ENCODE results near the gene CHST10.

DNA sequence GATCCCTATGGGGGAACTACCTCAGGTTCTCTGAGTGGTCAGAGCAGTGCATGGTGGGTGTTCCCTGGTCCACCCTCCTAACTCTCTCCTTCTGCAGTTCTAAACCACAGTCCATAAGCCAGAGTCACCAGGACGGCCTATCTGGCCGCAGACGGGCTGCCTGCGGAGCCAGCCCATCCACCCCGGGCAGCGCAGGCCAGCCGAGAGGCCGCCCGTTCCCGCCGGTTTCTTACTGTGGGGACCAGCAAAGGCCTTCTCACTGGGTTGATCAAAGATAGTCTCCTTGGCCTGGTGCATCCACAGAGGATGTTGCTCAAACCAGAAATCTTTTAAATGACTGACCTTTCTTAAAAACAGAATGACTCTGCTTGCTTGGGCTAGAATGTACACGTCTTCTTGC lies 9.6 kb upstream of the CHST10 start:
- TF ChIP-seq, protein P1, sequence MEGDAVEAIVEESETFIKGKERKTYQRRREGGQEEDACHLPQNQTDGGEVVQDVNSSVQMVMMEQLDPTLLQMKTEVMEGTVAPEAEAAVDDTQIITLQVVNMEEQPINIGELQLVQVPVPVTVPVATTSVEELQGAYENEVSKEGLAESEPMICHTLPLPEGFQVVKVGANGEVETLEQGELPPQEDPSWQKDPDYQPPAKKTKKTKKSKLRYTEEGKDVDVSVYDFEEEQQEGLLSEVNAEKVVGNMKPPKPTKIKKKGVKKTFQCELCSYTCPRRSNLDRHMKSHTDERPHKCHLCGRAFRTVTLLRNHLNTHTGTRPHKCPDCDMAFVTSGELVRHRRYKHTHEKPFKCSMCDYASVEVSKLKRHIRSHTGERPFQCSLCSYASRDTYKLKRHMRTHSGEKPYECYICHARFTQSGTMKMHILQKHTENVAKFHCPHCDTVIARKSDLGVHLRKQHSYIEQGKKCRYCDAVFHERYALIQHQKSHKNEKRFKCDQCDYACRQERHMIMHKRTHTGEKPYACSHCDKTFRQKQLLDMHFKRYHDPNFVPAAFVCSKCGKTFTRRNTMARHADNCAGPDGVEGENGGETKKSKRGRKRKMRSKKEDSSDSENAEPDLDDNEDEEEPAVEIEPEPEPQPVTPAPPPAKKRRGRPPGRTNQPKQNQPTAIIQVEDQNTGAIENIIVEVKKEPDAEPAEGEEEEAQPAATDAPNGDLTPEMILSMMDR (IDR thresholded peaks at IDR 0.05), result no peak
- TF ChIP-seq EP300 (IDR thresholded peaks at IDR 0.05) (no peak), POLR2A (IDR thresholded peaks at IDR 0.05) (no peak)
